RWPE2 (cell line): ENCODE data around the gene HOMER1.

Experiments used
- ATAC-seq: fragments of 200-7000 bp; cut with Tn5 transposase; 3 replicates; pipeline ENCODE4 v1.9.1; 2021; ENCODE audit warnings: low read depth
- DNase-seq: peaks from one replicate; pipeline ENCODE4 v3.0.0-alpha.2; 2020; ENCODE audit warnings: low spot score
- H3K27ac ChIP-seq: fragments of 450-650 bp; 2 replicates; pipeline ENCODE4 v1.5.1; 2017; ENCODE audit warnings: mild to moderate bottlenecking; ENCODE audit not compliant: poor library complexity, severe bottlenecking
- H3K27me3 ChIP-seq: fragments of 250-450 bp; sonication (Bioruptor Pico); 2 replicates; pipeline ENCODE4 v1.5.1; 2021; ENCODE audit warnings: mild to moderate bottlenecking, moderate library complexity; ENCODE audit not compliant: insufficient read depth, poor library complexity, severe bottlenecking
- H3K36me3 ChIP-seq: fragments of 250-450 bp; sonication (Bioruptor Pico); 2 replicates; pipeline ENCODE4 v1.5.1; 2020; ENCODE audit warnings: low read depth, mild to moderate bottlenecking, moderate library complexity
- H3K4me1 ChIP-seq: fragments of 250-450 bp; sonication (Bioruptor Pico); 2 replicates; pipeline ENCODE4 v1.5.1; 2021; ENCODE audit warnings: mild to moderate bottlenecking, moderate library complexity; ENCODE audit not compliant: insufficient read depth, poor library complexity, severe bottlenecking
- H3K4me3 ChIP-seq: fragments of 250-450 bp; sonication (Bioruptor Pico); 2 replicates; pipeline ENCODE4 v1.5.1; 2021; ENCODE audit warnings: mild to moderate bottlenecking, moderate library complexity; ENCODE audit not compliant: severe bottlenecking
- H3K9me3 ChIP-seq: fragments of 250-450 bp; sonication (Bioruptor Pico); 2 replicates; pipeline ENCODE4 v1.5.1; 2021; ENCODE audit warnings: mild to moderate bottlenecking, moderate library complexity; ENCODE audit not compliant: severe bottlenecking
- CTCF ChIP-seq: fragments of 450-650 bp; IDR thresholded peaks from one replicate; pipeline ENCODE4 v1.5.1; 2017; ENCODE audit warnings: mild to moderate bottlenecking, moderate library complexity; ENCODE audit not compliant: poor library complexity, severe bottlenecking

The HOMER1 gene

GRCh38 chr5:79546782-79547428 lies 33.0 kb upstream of the HOMER1 start:
- Histone ChIP-seq H3K4me3 (no peak overlapping the region), H3K27ac (no peak overlapping the region), H3K4me1 (peaks cover 23% of the 10 kb centered on the region), H3K27me3 (no peaks in the 10 kb centered on the region), H3K36me3 (no peaks in the 10 kb centered on the region), H3K9me3 (no peaks in the 10 kb centered on the region)
- no peak for ATAC-seq
- no peak for DNase-seq
- TF ChIP-seq CTCF, result no peak

- H3K27me3 ChIP-seq, result no peaks in the 10 kb centered on the region
- H3K4me1 ChIP-seq, result peaks cover 23% of the 10 kb centered on the region
- no peaks in the 10 kb centered on the region for H3K9me3 ChIP-seq
- ATAC-seq, result no peak
- no peak overlapping the region for H3K27ac ChIP-seq
- no peak for TF ChIP-seq CTCF
- no peak overlapping the region for H3K4me3 ChIP-seq
- no peak for DNase-seq
- no peaks in the 10 kb centered on the region for H3K36me3 ChIP-seq
Measured at GRCh38 chr5:79544131-79544530, 30.2 kb upstream of the HOMER1 start.

GRCh38 chr5:79540939-79541338 lies 27.0 kb upstream of the HOMER1 start:
- H3K9me3 ChIP-seq, result no peaks in the 10 kb centered on the region
- H3K36me3 ChIP-seq, result no peaks in the 10 kb centered on the region
- DNase-seq, result no peak
- H3K27ac ChIP-seq, result no peak overlapping the region
- no peak for TF ChIP-seq CTCF
- no peak overlapping the region for H3K4me3 ChIP-seq
- H3K4me1 ChIP-seq, result no peaks in the 10 kb centered on the region
- ATAC-seq, result no peak
- H3K27me3 ChIP-seq, result no peaks in the 10 kb centered on the region

- peak; percentile 8 for TF ChIP-seq CTCF
- ATAC-seq (no peak), DNase-seq (no peak)
- no peak overlapping the region for H3K4me3 ChIP-seq
- H3K4me1 ChIP-seq, result no peaks in the 10 kb centered on the region
- no peaks in the 10 kb centered on the region for H3K9me3 ChIP-seq
- H3K36me3 ChIP-seq, result no peaks in the 10 kb centered on the region
- no peaks in the 10 kb centered on the region for H3K27me3 ChIP-seq
- H3K27ac ChIP-seq, result no peak overlapping the region
Measured at GRCh38 chr5:79536193-79536906, 22.4 kb upstream of the HOMER1 start.
